WI38 (cell line): ENCODE measurements around the gene EGFL7.

ENCODE experiments used
- H3K4me3 ChIP-seq: 2 replicates; pipeline ENCODE4 v1.5.1; 2011; ENCODE audit warnings: low read depth, mild to moderate bottlenecking, control low read depth, low read length
- CTCF ChIP-seq: IDR thresholded peaks from 2 replicates; pipeline ENCODE4 v1.5.1; 2012; ENCODE audit warnings: low read depth, mild to moderate bottlenecking, control low read depth, low read length

Gene EGFL7

GRCh38 chr9:136661641-136662325, 933 bp upstream of the EGFL7 start:
- H3K4me3 ChIP-seq = no peak overlapping the region

GRCh38 chr9:136662326-136662655, 425 bp upstream of the EGFL7 start:
- no peak overlapping the region for H3K4me3 ChIP-seq
- TF ChIP-seq CTCF = no peak

More at GRCh38 chr9:136661641-136662325, 933 bp upstream of the EGFL7 start:
- TF ChIP-seq CTCF = no peak

- no peak for TF ChIP-seq CTCF
- H3K4me3 ChIP-seq = no peak overlapping the region
Measured at GRCh38 chr9:136664000-136664915, 1.5 kb downstream of the EGFL7 start.

GRCh38 chr9:136665111-136665703, 2.5 kb downstream of the EGFL7 start:
- TF ChIP-seq CTCF = no peak
- H3K4me3 ChIP-seq = peak overlapping the region; percentile 36

GRCh38 chr9:136665704-136666371, 3.1 kb downstream of the EGFL7 start:
- H3K4me3 ChIP-seq = peak overlapping the region; percentile 20; the same call in 1 of the 2 replicates
- no peak for TF ChIP-seq CTCF

GRCh38 chr9:136666372-136667213, 3.9 kb downstream of the EGFL7 start:
- TF ChIP-seq CTCF = no peak
- 0 out of 2 replicates have a peak overlapping the region, but pooled peaks have one; percentile 20 for H3K4me3 ChIP-seq
